Liver (tissue), 9 donors: ENCODE results near the gene DENND1C. TPM values are rescaled to one million over a fixed set of nuclear protein-coding genes. Genes with fewer than 3 reads are reported as not detected.

Source experiments
- DNase-seq: peaks from one replicate; pipeline ENCODE4 v3.0.0-alpha.2; 2017; ENCODE audit warnings: low spot score
- H3K27ac ChIP-seq, 2 donors: one replicate each; pipeline ENCODE4 v1.7.0; 2013; ENCODE audit warnings: inconsistent platforms in 2 of 2, low read length in 2 of 2, control low read depth in 1 of 2, low read depth in 1 of 2, mild to moderate bottlenecking in 1 of 2
- H3K27me3 ChIP-seq, 4 donors: one replicate each; pipeline versions ENCODE4 v1.6.1 to v1.7.0; 2013; ENCODE audit warnings: low read length in 3 of 4, inconsistent platforms in 1 of 4, mild to moderate bottlenecking in 1 of 4, moderate library complexity in 1 of 4; ENCODE audit not compliant: control insufficient read depth in 4 of 4, insufficient read depth in 4 of 4
- H3K36me3 ChIP-seq, 4 donors: one replicate each; pipeline versions ENCODE4 v1.6.1 to v1.7.0; 2013; ENCODE audit warnings: low read length in 3 of 4, mild to moderate bottlenecking in 3 of 4, low read depth in 1 of 4, moderate library complexity in 1 of 4; ENCODE audit not compliant: control insufficient read depth in 4 of 4, insufficient read depth in 3 of 4
- H3K4me1 ChIP-seq, 4 donors: one replicate each; pipeline versions ENCODE4 v1.6.1 to v1.7.0; 2013; ENCODE audit warnings: low read length in 3 of 4, mild to moderate bottlenecking in 3 of 4, moderate library complexity in 1 of 4; ENCODE audit not compliant: control insufficient read depth in 4 of 4, insufficient read depth in 4 of 4
- H3K4me3 ChIP-seq, 3 donors: one replicate each; pipeline versions ENCODE4 v1.6.1 to v1.7.0; 2013; ENCODE audit warnings: low read length in 3 of 3, control low read depth in 1 of 3, low read depth in 1 of 3, mild to moderate bottlenecking in 1 of 3
- H3K9ac ChIP-seq, 2 donors: one replicate each; pipeline ENCODE4 v1.7.0; 2013; ENCODE audit warnings: low read length in 2 of 2, mild to moderate bottlenecking in 2 of 2, moderate library complexity in 2 of 2, control low read depth in 1 of 2, low read depth in 1 of 2
- H3K9me3 ChIP-seq, 4 donors: one replicate each; pipeline versions ENCODE4 v1.6.1 to v1.7.0; 2013; ENCODE audit warnings: low read length in 3 of 4; ENCODE audit not compliant: control insufficient read depth in 4 of 4
- CTCF ChIP-seq: fragments of 150-350 bp; IDR thresholded peaks from 2 replicates; pipeline ENCODE4 v1.5.1; 2017; ENCODE audit warnings: improper control_type of control experiment, low read depth, low read length; ENCODE audit not compliant: missing input control
- EGR1 ChIP-seq, 2 donors: IDR thresholded peaks; 2 replicates each; pipeline ENCODE4 v1.6.1; 2016 to 2018; ENCODE audit warnings: antibody characterized with exemption in 2 of 2, low read depth in 2 of 2
- FOXA1 ChIP-seq: IDR thresholded peaks from 2 replicates; pipeline ENCODE4 v1.6.1; 2016; ENCODE audit warnings: antibody characterized with exemption
- FOXA2 ChIP-seq: IDR thresholded peaks from 2 replicates; pipeline ENCODE4 v1.6.1; 2016; ENCODE audit warnings: antibody characterized with exemption
- GABPA ChIP-seq, 2 donors: IDR thresholded peaks in 1 of 2; conservative IDR thresholded peaks in 1 of 2; 2 replicates each; pipeline ENCODE4 v1.6.1; 2016; ENCODE audit warnings: antibody characterized with exemption in 2 of 2, mild to moderate bottlenecking in 1 of 2, moderate library complexity in 1 of 2
- HNF4A ChIP-seq, 2 donors: conservative IDR thresholded peaks; 2 replicates each; pipeline ENCODE4 v1.6.1; 2016; ENCODE audit warnings: antibody characterized with exemption in 2 of 2, mild to moderate bottlenecking in 2 of 2
- HNF4G ChIP-seq: IDR thresholded peaks from 2 replicates; pipeline ENCODE4 v1.6.1; 2016; ENCODE audit warnings: antibody characterized with exemption
- JUND ChIP-seq, 2 donors: IDR thresholded peaks; 2 replicates each; pipeline ENCODE4 v1.6.1; 2016; ENCODE audit warnings: antibody characterized with exemption in 2 of 2
- MAX ChIP-seq: IDR thresholded peaks from 2 replicates; pipeline ENCODE4 v1.6.1; 2016; ENCODE audit warnings: antibody characterized with exemption
- NR2F2 ChIP-seq: IDR thresholded peaks from 2 replicates; pipeline ENCODE4 v1.6.1; 2016; ENCODE audit warnings: antibody characterized with exemption
- RAD21 ChIP-seq, 2 donors: IDR thresholded peaks; 2 replicates each; pipeline ENCODE4 v1.6.1; 2016; ENCODE audit warnings: antibody characterized with exemption in 2 of 2, mild to moderate bottlenecking in 2 of 2
- RXRA ChIP-seq, 2 donors: IDR thresholded peaks; 2 replicates each; pipeline ENCODE4 v1.6.1; 2017 to 2018; ENCODE audit warnings: antibody characterized with exemption in 2 of 2, mild to moderate bottlenecking in 1 of 2
- SP1 ChIP-seq: IDR thresholded peaks from 2 replicates; pipeline ENCODE4 v1.6.1; 2018; ENCODE audit warnings: antibody characterized with exemption, mild to moderate bottlenecking
- TAF1 ChIP-seq: conservative IDR thresholded peaks from 2 replicates; pipeline ENCODE4 v1.6.1; 2016; ENCODE audit warnings: antibody characterized with exemption, mild to moderate bottlenecking
- ZBTB33 ChIP-seq: IDR thresholded peaks from 2 replicates; pipeline ENCODE4 v1.6.1; 2016; ENCODE audit warnings: antibody characterized with exemption
- WGBS: extraction: QIAGEN DNeasy Blood & Tissue Kit; methylation state at CpG from one replicate; pipeline ENCODE4 v1.1.7; 2013; 5-methylcytosine and 5-hydroxymethylcytosine counted together
- polyA plus RNA-seq, 2 donors: library from polyadenylated mRNA; stranded (reverse) in 1 of 2; unstranded in 1 of 2; fragments of 200-250 nt in 1 of 2; fragments of >200 nt in 1 of 2; fragmentation: Nextera tagmentation in 1 of 2; extraction: Ambion mirVana in 1 of 2; gene quantifications; one replicate each; pipeline versions ENCODE4 v1.2.1 to v1.2.3, GENCODE V29; 2013 to 2015
- total RNA-seq, 2 donors: library from RNA; depleted of rRNA; stranded (reverse); fragments of >200 nt; gene quantifications; one replicate each; pipeline ENCODE4 v1.2.3, GENCODE V29; 2014
- donor health status: healthy.
- donor health status: healthy.
- donor health status: healthy.
- donor health status: healthy.
- donor health status: healthy.

DENND1C gene
- total and polyA plus RNA-seq, 4 donors = 0.99 to 1.5 (median 1.2) TPM

GRCh38 chr19:6503407-6504201 lies 22.0 kb upstream of the DENND1C start:
- 81% methylated on average over 9 of the region's 9 CpGs for WGBS
- Histone ChIP-seq H3K9ac (no peak overlapping the region), H3K27ac (no peak overlapping the region), H3K27me3 (peaks cover 0 to 3% (median 0%) of the 10 kb centered on the region in 4 donors), H3K9me3 (no peaks in the 10 kb centered on the region), H3K4me1 (peaks cover 0 to 8% (median 4%) of the 10 kb centered on the region in 4 donors), H3K4me3 (no peak overlapping the region), H3K36me3 (no peaks in the 10 kb centered on the region)
- TF ChIP-seq FOXA2 = no peak
- TF ChIP-seq NR2F2 = peak; percentile 57
- no peak for DNase-seq

- no peak for TF ChIP-seq RAD21 (IDR thresholded peaks at IDR 0.05)
- no peak for TF ChIP-seq ZBTB33
- no peak for TF ChIP-seq GABPA (IDR thresholded peaks at IDR 0.05 in 1 of 2, conservative IDR thresholded peaks at IDR 0.05 in 1 of 2)
- no peak for TF ChIP-seq FOXA2
- TF ChIP-seq MAX = no peak
- no peak for TF ChIP-seq HNF4G
- TF ChIP-seq EGR1 (IDR thresholded peaks at IDR 0.05; ENCODE audit: low read depth in 2 of 2) = no peak
- no peak for TF ChIP-seq FOXA1
- no peak for TF ChIP-seq SP1
- no peak for TF ChIP-seq HNF4A (conservative IDR thresholded peaks at IDR 0.05)
- no peak for TF ChIP-seq RXRA (IDR thresholded peaks at IDR 0.05)
- TF ChIP-seq NR2F2 = no peak
- no peak for TF ChIP-seq CTCF
- TF ChIP-seq JUND (IDR thresholded peaks at IDR 0.05) = no peak
- TF ChIP-seq TAF1 = no peak
- no peak within 1 kb of the TSS for H3K27ac ChIP-seq
- no peaks in the 10 kb centered on the region for H3K9me3 ChIP-seq
- no peak for DNase-seq
- 3% methylated on average over 71 of the region's 71 CpGs for WGBS
- H3K4me3 ChIP-seq = peak within 1 kb of the TSS in 1 of 3 donors; percentile 38
- H3K36me3 ChIP-seq = no peaks in the 10 kb centered on the region
- H3K4me1 ChIP-seq = peaks cover 0 to 8% (median 4%) of the 10 kb centered on the region in 4 donors
- H3K27me3 ChIP-seq = peaks cover 0 to 3% (median 0%) of the 10 kb centered on the region in 4 donors
- H3K9ac ChIP-seq = no peak within 1 kb of the TSS
These were observed 20.4 kb upstream of the DENND1C start, which contains the start of gene TUBB4A for GRCh38 chr19:6501740-6502648. Gene TUBB4A, minus strand, starts transcription at chr19:6502309. Its CDS starts 97 bp downstream, at chr19:6502212.
